Stomach (tissue), 9 donors: ENCODE measurements around the gene CACNA2D3. TPM values are rescaled to one million over a fixed set of nuclear protein-coding genes. Genes with fewer than 3 reads are reported as not detected.

Experiments used
- DNase-seq, 2 donors: peaks; one replicate each; pipeline versions ENCODE4 v3.0.0 to v3.0.0-alpha.2; 2013 to 2019
- H3K27ac ChIP-seq, 5 donors: fragments of 200-600 bp in 4 of 5; sonication (generic) in 4 of 5; one replicate each; pipeline ENCODE4 v1.5.1; 2013 to 2019; ENCODE audit warnings: mild to moderate bottlenecking in 1 of 5, moderate library complexity in 1 of 5
- H3K27me3 ChIP-seq, 3 donors: fragments of 200-600 bp; sonication (generic); one replicate each; pipeline ENCODE4 v1.5.1; 2017 to 2019; ENCODE audit warnings: mixed run types in 1 of 3
- H3K36me3 ChIP-seq, 4 donors: fragments of 200-600 bp; sonication (generic); 1 replicate in 3 of 4; 2 replicates in 1 of 4; pipeline ENCODE4 v1.5.1; 2016 to 2019
- H3K4me1 ChIP-seq, 4 donors: fragments of 200-600 bp; sonication (generic); one replicate each; pipeline ENCODE4 v1.5.1; 2016 to 2019
- H3K4me3 ChIP-seq, 4 donors: fragments of 200-600 bp; sonication (generic) in 3 of 4; one replicate each; pipeline ENCODE4 v1.5.1; 2016 to 2019; ENCODE audit warnings: mild to moderate bottlenecking in 1 of 4
- H3K9me3 ChIP-seq, 4 donors: fragments of 200-600 bp; sonication (generic); one replicate each; pipeline ENCODE4 v1.5.1; 2016 to 2019
- EP300 ChIP-seq: sonication (generic); formaldehyde crosslinking; IDR thresholded peaks from one replicate; pipeline ENCODE4 v1.6.1; 2017; ENCODE audit warnings: antibody characterized with exemption
- POLR2A ChIP-seq, 4 donors: fragments of 450-650 bp; IDR thresholded peaks; one replicate each; pipeline ENCODE4 v1.6.1; 2016; ENCODE audit warnings: antibody characterized with exemption in 4 of 4, control low read depth in 2 of 4, mild to moderate bottlenecking in 1 of 4, moderate library complexity in 1 of 4
- POLR2AphosphoS5 ChIP-seq, 3 donors: sonication (generic); formaldehyde crosslinking; IDR thresholded peaks; one replicate each; pipeline ENCODE4 v1.6.1; 2016; ENCODE audit warnings: antibody characterized with exemption in 3 of 3
- WGBS, 5 donors: extraction: QIAGEN DNeasy Blood & Tissue Kit in 3 of 5; methylation state at CpG; one replicate each; pipeline versions ENCODE4 v1.1.5 to v1.1.7; 2013 to 2018; 5-methylcytosine and 5-hydroxymethylcytosine counted together
- intact Hi-C: fragments of 100-400 bp; cut with DNase I; formaldehyde crosslinking; loops from one replicate; pipeline ENCODE4 v1.15.1; 2023; ENCODE audit warnings: low total_unique reads
- polyA plus RNA-seq, 3 donors: library from polyadenylated mRNA; stranded (reverse); fragments of 200-250 nt; gene quantifications; one replicate each; pipeline ENCODE4 v1.2.3, GENCODE V29; 2013
- total RNA-seq, 5 donors: library from RNA; depleted of rRNA; stranded (reverse); fragments of >200 nt; gene quantifications; one replicate each; pipeline versions ENCODE4 v1.1.0 to v1.2.3, GENCODE V29; 2014 to 2016
- TF ChIP-seq, protein P1 (sequence below), 7 experiments: fragments of 450-650 bp in 4 of 7; fragments of 200-600 bp in 3 of 7; sonication (generic) in 3 of 7; IDR thresholded peaks; one replicate each; pipeline ENCODE4 v1.5.1; 2016 to 2019; ENCODE audit warnings: antibody characterized with exemption in 7 of 7, control low read depth in 2 of 7, mild to moderate bottlenecking in 1 of 7
- donor health status: healthy with polysubstance abuse.
- donor health status: Bipolar disorder and iron deficiency.
- donor health status: healthy.

CACNA2D3 gene
- total and polyA plus RNA-seq, 8 donors: 0.56 to 54.0 (median 2.9) TPM; not detected in 1

DNA sequence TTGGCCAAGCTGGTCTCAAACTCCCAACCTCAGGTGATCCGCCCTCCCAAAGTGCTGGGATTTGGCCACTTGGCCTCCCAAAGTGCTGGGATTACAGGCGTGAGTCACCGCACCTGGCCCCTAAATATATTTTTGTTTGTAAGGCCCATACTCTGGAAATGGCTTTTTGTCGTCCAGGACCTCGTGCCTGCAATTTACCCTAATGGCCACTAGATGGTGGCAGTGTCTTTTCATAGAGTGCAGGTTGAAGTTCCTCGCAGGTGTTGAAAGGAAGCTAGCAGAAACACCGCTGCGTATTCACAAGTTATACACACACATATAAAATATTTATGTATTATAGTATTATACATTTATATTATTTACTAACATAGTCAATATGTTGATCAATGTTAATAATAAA is 708.3 kb downstream of the CACNA2D3 start:
- TF ChIP-seq EP300 (no peak), POLR2A (IDR thresholded peaks at IDR 0.05) (no peak), POLR2AphosphoS5 (IDR thresholded peaks at IDR 0.05) (no peak)
- TF ChIP-seq, protein P1, sequence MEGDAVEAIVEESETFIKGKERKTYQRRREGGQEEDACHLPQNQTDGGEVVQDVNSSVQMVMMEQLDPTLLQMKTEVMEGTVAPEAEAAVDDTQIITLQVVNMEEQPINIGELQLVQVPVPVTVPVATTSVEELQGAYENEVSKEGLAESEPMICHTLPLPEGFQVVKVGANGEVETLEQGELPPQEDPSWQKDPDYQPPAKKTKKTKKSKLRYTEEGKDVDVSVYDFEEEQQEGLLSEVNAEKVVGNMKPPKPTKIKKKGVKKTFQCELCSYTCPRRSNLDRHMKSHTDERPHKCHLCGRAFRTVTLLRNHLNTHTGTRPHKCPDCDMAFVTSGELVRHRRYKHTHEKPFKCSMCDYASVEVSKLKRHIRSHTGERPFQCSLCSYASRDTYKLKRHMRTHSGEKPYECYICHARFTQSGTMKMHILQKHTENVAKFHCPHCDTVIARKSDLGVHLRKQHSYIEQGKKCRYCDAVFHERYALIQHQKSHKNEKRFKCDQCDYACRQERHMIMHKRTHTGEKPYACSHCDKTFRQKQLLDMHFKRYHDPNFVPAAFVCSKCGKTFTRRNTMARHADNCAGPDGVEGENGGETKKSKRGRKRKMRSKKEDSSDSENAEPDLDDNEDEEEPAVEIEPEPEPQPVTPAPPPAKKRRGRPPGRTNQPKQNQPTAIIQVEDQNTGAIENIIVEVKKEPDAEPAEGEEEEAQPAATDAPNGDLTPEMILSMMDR (IDR thresholded peaks at IDR 0.05): peak in 4 of 7 experiments; percentile 12 to 42 (median 28)
- Histone ChIP-seq H3K36me3 (no peaks in the 10 kb centered on the region), H3K4me1 (peaks cover 0 to 6% (median 0%) of the 10 kb centered on the region in 4 donors), H3K4me3 (no peak overlapping the region), H3K9me3 (peaks cover 0 to 13% (median 8%) of the 10 kb centered on the region in 4 donors), H3K27ac (no peak overlapping the region), H3K27me3 (no peaks in the 10 kb centered on the region)
- intact Hi-C loops: no loop called here
- 73 to 79% (median 75%) methylated on average over 8 of the region's 8 CpGs for WGBS, 5 donors
- DNase-seq: no peak

DNA sequence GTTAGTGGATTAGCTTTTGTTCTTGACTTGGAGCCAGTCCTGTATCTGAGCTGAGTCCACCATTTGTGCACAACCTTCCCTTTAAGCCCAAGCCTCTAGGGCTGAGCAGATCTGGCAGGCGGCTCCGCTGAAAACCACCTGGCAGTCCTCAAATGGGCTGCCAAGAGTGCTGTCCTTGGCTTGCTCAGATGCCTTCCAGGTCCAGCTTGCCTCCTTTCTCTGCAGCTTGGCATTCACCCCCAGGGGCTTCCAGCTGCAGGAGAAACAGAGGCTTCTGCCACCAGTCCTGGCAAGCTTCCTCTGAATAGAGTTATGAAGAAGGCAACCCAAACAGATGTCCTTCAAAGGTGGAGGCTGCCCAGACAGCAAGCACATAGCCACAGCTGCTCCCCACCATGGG is 708.8 kb downstream of the CACNA2D3 start:
- peaks cover 0 to 13% (median 8%) of the 10 kb centered on the region in 4 donors for H3K9me3 ChIP-seq
- WGBS, 5 donors: 76 to 100% (median 92%) methylated on average over 2 of the region's 2 CpGs
- no peak overlapping the region for H3K27ac ChIP-seq
- H3K4me1 ChIP-seq: peaks cover 0 to 4% (median 0%) of the 10 kb centered on the region in 4 donors
- no peak for TF ChIP-seq POLR2AphosphoS5 (IDR thresholded peaks at IDR 0.05)
- no peak for TF ChIP-seq EP300
- TF ChIP-seq, protein P1 (IDR thresholded peaks at IDR 0.05): no peak
- no peak for TF ChIP-seq POLR2A (IDR thresholded peaks at IDR 0.05)
- no peak for DNase-seq
- no peaks in the 10 kb centered on the region for H3K36me3 ChIP-seq
- no peaks in the 10 kb centered on the region for H3K27me3 ChIP-seq
- intact Hi-C loops: no loop called here
- H3K4me3 ChIP-seq: no peak overlapping the region

DNA sequence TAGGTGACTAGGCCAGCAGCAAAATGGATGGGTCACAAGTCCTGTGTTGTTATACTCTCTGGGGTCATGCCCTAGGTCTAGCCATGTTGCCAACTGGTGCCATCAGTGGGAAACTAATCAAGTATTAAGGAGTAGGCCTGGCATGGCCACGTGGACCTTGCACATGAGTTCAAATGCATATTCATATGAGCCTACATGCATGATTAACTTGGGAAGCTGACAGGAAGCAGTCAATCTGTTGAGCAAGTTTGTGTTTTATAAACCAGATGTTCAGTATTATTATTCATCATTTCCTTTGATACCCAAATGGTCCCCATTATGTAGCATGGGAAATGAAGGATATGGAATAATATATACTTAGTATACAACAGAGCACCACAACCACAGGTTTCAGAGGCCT is 710.5 kb downstream of the CACNA2D3 start:
- H3K4me3 ChIP-seq: no peak overlapping the region
- intact Hi-C loops: no loop called here
- DNase-seq: no peak
- no peaks in the 10 kb centered on the region for H3K36me3 ChIP-seq
- WGBS, 5 donors: 56 to 67% (median 61%) methylated on average over 1 of the region's 1 CpG
- H3K27me3 ChIP-seq: no peaks in the 10 kb centered on the region
- peaks cover 0 to 13% (median 8%) of the 10 kb centered on the region in 4 donors for H3K9me3 ChIP-seq
- no peak for TF ChIP-seq POLR2AphosphoS5 (IDR thresholded peaks at IDR 0.05)
- TF ChIP-seq, protein P1 (IDR thresholded peaks at IDR 0.05): no peak
- no peak for TF ChIP-seq EP300
- TF ChIP-seq POLR2A (IDR thresholded peaks at IDR 0.05): no peak
- no peak overlapping the region for H3K27ac ChIP-seq
- no peaks in the 10 kb centered on the region for H3K4me1 ChIP-seq

DNA sequence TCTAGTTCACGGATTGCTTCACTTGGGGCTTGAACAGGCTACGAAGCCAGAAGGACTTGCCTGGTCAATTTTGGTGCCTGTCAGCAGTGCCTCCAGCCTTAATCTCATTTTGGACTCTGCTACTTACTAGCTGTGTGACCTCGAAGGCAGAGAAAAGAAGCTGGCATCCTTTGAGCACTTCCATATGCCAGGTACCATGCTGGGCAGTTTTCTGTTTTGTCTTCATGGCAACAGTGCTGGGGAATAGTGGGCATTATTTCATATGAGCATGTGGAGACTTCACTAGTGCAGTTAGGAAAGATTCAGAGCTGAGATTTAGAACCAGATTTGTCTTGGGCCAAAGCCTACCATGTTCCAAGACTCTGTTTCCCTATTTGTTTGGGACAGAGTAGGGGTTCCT is 713.3 kb downstream of the CACNA2D3 start:
- H3K4me1 ChIP-seq: no peaks in the 10 kb centered on the region
- no peak overlapping the region for H3K27ac ChIP-seq
- no peaks in the 10 kb centered on the region for H3K36me3 ChIP-seq
- intact Hi-C loops: no loop called here
- 80 to 86% (median 82%) methylated on average over 3 of the region's 3 CpGs for WGBS, 5 donors
- DNase-seq: no peak
- H3K9me3 ChIP-seq: peaks cover 0 to 6% (median 2%) of the 10 kb centered on the region in 4 donors
- H3K27me3 ChIP-seq: no peaks in the 10 kb centered on the region
- TF ChIP-seq POLR2A (IDR thresholded peaks at IDR 0.05) (no peak), POLR2AphosphoS5 (IDR thresholded peaks at IDR 0.05) (no peak), EP300 (no peak)
- TF ChIP-seq, protein P1 (IDR thresholded peaks at IDR 0.05): no peak
- no peak overlapping the region for H3K4me3 ChIP-seq
